Neural cell (in vitro differentiated cells): Measurements from ENCODE around the gene SV2C. TPM values are rescaled to one million over a fixed set of nuclear protein-coding genes. Genes with fewer than 3 reads are reported as not detected.

ENCODE experiments used
- H2AFZ ChIP-seq: fragments of 200-600, 300-800 bp; sonication (generic), shearing (Covaris generic); 2 replicates; pipeline ENCODE4 v1.6.0; 2014; ENCODE audit warnings: low read depth, mild to moderate bottlenecking, antibody characterized with exemption, low read length, moderate library complexity
- H3F3A ChIP-seq: fragments of 200-600 bp; shearing (Covaris generic); 2 replicates; pipeline ENCODE4 v1.6.1; 2016; ENCODE audit warnings: mild to moderate bottlenecking, moderate library complexity, mixed read lengths, antibody characterized with exemption, low read length; ENCODE audit not compliant: insufficient read depth, poor library complexity, severe bottlenecking
- H3K27ac ChIP-seq: fragments of 200-600, 300-800 bp; sonication (generic), shearing (Covaris generic); 2 replicates; pipeline ENCODE4 v1.5.1; 2014; ENCODE audit warnings: mild to moderate bottlenecking, low read length, moderate library complexity
- H3K27me3 ChIP-seq: fragments of 300-800, 200-600 bp; sonication (generic), shearing (Covaris generic); 2 replicates; pipeline ENCODE4 v1.6.0; 2014; ENCODE audit warnings: mild to moderate bottlenecking, low read depth, low read length, moderate library complexity; ENCODE audit not compliant: insufficient read depth
- H3K36me3 ChIP-seq: fragments of 300-800, 200-600 bp; sonication (generic), shearing (Covaris generic); 2 replicates; pipeline ENCODE4 v1.5.1; 2014; ENCODE audit warnings: mild to moderate bottlenecking, antibody characterized with exemption, low read length, moderate library complexity; ENCODE audit not compliant: insufficient read depth
- H3K4me2 ChIP-seq: fragments of 300-800, 200-600 bp; sonication (generic), shearing (Covaris generic); 2 replicates; pipeline ENCODE4 v1.6.0; 2014; ENCODE audit warnings: mild to moderate bottlenecking, low read length
- H3K4me3 ChIP-seq: fragments of 300-800, 200-600 bp; sonication (generic), shearing (Covaris generic); 2 replicates; pipeline ENCODE4 v1.5.1; 2014; ENCODE audit warnings: mild to moderate bottlenecking, low read length, moderate library complexity
- H3K79me2 ChIP-seq: fragments of 200-600 bp; shearing (Covaris generic); replicated peaks from 2 replicates; pipeline ENCODE4 v1.6.0; 2014; ENCODE audit warnings: mild to moderate bottlenecking, low read length, moderate library complexity; ENCODE audit not compliant: insufficient read depth
- H3K9ac ChIP-seq: fragments of 300-800, 200-600 bp; sonication (generic), shearing (Covaris generic); 2 replicates; pipeline ENCODE4 v1.6.1; 2016; ENCODE audit warnings: mild to moderate bottlenecking, low read length, mixed read lengths
- H3K9me2 ChIP-seq: fragments of 200-600 bp; shearing (Covaris generic); 2 replicates; pipeline ENCODE4 v1.6.1; 2016; ENCODE audit warnings: mild to moderate bottlenecking, low read length, mixed read lengths; ENCODE audit not compliant: insufficient read depth
- H3K9me3 ChIP-seq: fragments of 200-600, 300-800 bp; sonication (generic), shearing (Covaris generic); 2 replicates; pipeline ENCODE4 v1.6.1; 2016; ENCODE audit warnings: mild to moderate bottlenecking, mixed run types, low read length, moderate library complexity, mixed read lengths
- H4K20me1 ChIP-seq: fragments of 200-600 bp; shearing (Covaris generic); 2 replicates; pipeline ENCODE4 v1.6.1; 2016; ENCODE audit warnings: mild to moderate bottlenecking, mixed run types; ENCODE audit not compliant: insufficient read depth
- CTCF ChIP-seq: fragments of 450-650 bp; IDR thresholded peaks from 2 replicates; pipeline ENCODE4 v1.5.1; 2014; ENCODE audit warnings: antibody characterized with exemption, mild to moderate bottlenecking, moderate library complexity; ENCODE audit not compliant: poor library complexity, severe bottlenecking
- EP300 ChIP-seq: fragments of 450-650 bp; conservative IDR thresholded peaks from 2 replicates; pipeline ENCODE4 v1.6.1; 2014; ENCODE audit warnings: antibody characterized with exemption, mild to moderate bottlenecking, moderate library complexity; ENCODE audit not compliant: poor library complexity, severe bottlenecking
- EZH2 ChIP-seq: fragments of 200-600, 300-800 bp; shearing (Covaris generic), sonication (generic); IDR thresholded peaks from 2 replicates; pipeline ENCODE4 v1.6.1; 2014; ENCODE audit warnings: antibody characterized with exemption, low read length, borderline replicate concordance, mild to moderate bottlenecking; ENCODE audit not compliant: insufficient read depth, poor library complexity, severe bottlenecking
- MXI1 ChIP-seq: fragments of 450-650 bp; conservative IDR thresholded peaks from 2 replicates; pipeline ENCODE4 v1.6.1; 2014; ENCODE audit warnings: antibody characterized with exemption, mild to moderate bottlenecking; ENCODE audit not compliant: poor library complexity, severe bottlenecking
- POLR2AphosphoS5 ChIP-seq: IDR thresholded peaks from 2 replicates; pipeline ENCODE4 v1.6.1; 2012
- RAD21 ChIP-seq: fragments of 450-650 bp; conservative IDR thresholded peaks from 2 replicates; pipeline ENCODE4 v1.6.1; 2014; ENCODE audit warnings: antibody characterized with exemption, mild to moderate bottlenecking, moderate library complexity
- SMC3 ChIP-seq: fragments of 450-650 bp; conservative IDR thresholded peaks from 2 replicates; pipeline ENCODE4 v1.6.1; 2014; ENCODE audit warnings: antibody characterized with exemption, mild to moderate bottlenecking, moderate library complexity; ENCODE audit not compliant: poor library complexity
- TAF1 ChIP-seq: IDR thresholded peaks from 2 replicates; pipeline ENCODE4 v1.6.1; 2012; ENCODE audit warnings: low read depth
- polyA plus RNA-seq: library from polyadenylated mRNA; depleted of rRNA; stranded (reverse); fragments of >200 nt; gene quantifications from 2 replicates; pipeline ENCODE4 v1.2.3, GENCODE V29; 2014
- TF ChIP-seq, protein P1 (sequence below): IDR thresholded peaks from 2 replicates; pipeline ENCODE4 v1.6.1; 2012; ENCODE audit warnings: borderline replicate concordance

Gene SV2C
- polyA plus RNA-seq, 1 donor from 2014 or later: 0.45 TPM

- Histone ChIP-seq H3K36me3 (no peaks in the 10 kb centered on the region), H4K20me1 (no peaks in the 10 kb centered on the region), H3K4me2 (no peak overlapping the region), H3K9ac (no peak overlapping the region), H3K9me3 (no peaks in the 10 kb centered on the region), H3K27ac (no peak overlapping the region), H3K4me3 (no peak overlapping the region), H3F3A (no peaks in the 10 kb centered on the region), H3K79me2 (no peaks in the 10 kb centered on the region), H2AFZ (no peak overlapping the region), H3K27me3 (no peaks in the 10 kb centered on the region), H3K9me2 (no peaks in the 10 kb centered on the region)
- TF ChIP-seq MXI1: no peak
- TF ChIP-seq EZH2: no peak
- TF ChIP-seq, protein P1, sequence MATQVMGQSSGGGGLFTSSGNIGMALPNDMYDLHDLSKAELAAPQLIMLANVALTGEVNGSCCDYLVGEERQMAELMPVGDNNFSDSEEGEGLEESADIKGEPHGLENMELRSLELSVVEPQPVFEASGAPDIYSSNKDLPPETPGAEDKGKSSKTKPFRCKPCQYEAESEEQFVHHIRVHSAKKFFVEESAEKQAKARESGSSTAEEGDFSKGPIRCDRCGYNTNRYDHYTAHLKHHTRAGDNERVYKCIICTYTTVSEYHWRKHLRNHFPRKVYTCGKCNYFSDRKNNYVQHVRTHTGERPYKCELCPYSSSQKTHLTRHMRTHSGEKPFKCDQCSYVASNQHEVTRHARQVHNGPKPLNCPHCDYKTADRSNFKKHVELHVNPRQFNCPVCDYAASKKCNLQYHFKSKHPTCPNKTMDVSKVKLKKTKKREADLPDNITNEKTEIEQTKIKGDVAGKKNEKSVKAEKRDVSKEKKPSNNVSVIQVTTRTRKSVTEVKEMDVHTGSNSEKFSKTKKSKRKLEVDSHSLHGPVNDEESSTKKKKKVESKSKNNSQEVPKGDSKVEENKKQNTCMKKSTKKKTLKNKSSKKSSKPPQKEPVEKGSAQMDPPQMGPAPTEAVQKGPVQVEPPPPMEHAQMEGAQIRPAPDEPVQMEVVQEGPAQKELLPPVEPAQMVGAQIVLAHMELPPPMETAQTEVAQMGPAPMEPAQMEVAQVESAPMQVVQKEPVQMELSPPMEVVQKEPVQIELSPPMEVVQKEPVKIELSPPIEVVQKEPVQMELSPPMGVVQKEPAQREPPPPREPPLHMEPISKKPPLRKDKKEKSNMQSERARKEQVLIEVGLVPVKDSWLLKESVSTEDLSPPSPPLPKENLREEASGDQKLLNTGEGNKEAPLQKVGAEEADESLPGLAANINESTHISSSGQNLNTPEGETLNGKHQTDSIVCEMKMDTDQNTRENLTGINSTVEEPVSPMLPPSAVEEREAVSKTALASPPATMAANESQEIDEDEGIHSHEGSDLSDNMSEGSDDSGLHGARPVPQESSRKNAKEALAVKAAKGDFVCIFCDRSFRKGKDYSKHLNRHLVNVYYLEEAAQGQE: no peak
- no peak for TF ChIP-seq EP300
- no peak for TF ChIP-seq CTCF
- TF ChIP-seq SMC3: no peak
These were observed 303.2 kb downstream of the SV2C start for GRCh38 chr5:76386360-76386759.

DNA sequence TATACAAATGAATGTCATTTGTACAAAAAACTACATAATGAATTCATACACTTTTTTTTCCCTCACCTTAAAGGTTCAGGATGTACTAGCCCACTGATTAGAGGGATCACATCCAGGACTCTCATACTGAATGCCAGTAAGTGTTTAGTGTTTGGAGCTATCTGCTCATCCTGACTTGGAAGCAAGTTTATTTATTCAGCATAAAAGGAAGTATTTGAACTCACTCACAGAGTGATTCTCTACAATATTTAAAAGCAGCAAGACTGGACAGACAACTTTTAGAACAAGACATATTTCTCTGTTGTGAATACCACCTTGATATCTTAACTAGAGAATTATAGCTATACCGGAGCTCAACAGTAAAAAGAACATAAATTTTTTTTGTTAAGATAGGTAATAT, 305.1 kb downstream of the SV2C start:
- Histone ChIP-seq H3K27ac (no peak overlapping the region), H4K20me1 (no peaks in the 10 kb centered on the region), H2AFZ (no peak overlapping the region), H3K36me3 (no peaks in the 10 kb centered on the region), H3K9ac (no peak overlapping the region), H3K79me2 (no peaks in the 10 kb centered on the region), H3K27me3 (no peaks in the 10 kb centered on the region), H3F3A (no peaks in the 10 kb centered on the region), H3K4me2 (no peak overlapping the region), H3K9me2 (no peaks in the 10 kb centered on the region), H3K4me3 (no peak overlapping the region), H3K9me3 (no peaks in the 10 kb centered on the region)
- TF ChIP-seq POLR2AphosphoS5 (no peak), EP300 (no peak), CTCF (no peak), SMC3 (no peak), MXI1 (no peak), RAD21 (no peak), EZH2 (no peak), TAF1 (no peak)
- TF ChIP-seq, protein P1: no peak
